Stimulated activated CD8-positive, alpha-beta memory T cell treated with anti-CD3 and anti-CD28 coated beads, Interleukin-12 subunit alpha, Interleukin-12 subunit beta, amount 100 ng/mL, for 24 hours (primary cell): ENCODE results near the gene POLR1C.
"Not testable (repeated sequence)": the region's sequence is repeated elsewhere in the genome, so short reads cannot be mapped to it uniquely, and the experiment has no call there.

Source experiments
- DNase-seq: peaks from one replicate; pipeline ENCODE4 v3.0.0-alpha.2; 2020; ENCODE audit errors: extremely low read depth

POLR1C gene

GRCh38 chr6:43516697-43517504 is at the start of gene POLR1C, which contains the start of gene YIPF3:
Gene POLR1C (plus strand): TSS chr6:43517089. CDS start chr6:43517110, 21 bp downstream.
Gene YIPF3 (minus strand): TSS chr6:43516926. CDS start chr6:43516807, 119 bp downstream.
- peak; percentile 94 for DNase-seq

GRCh38 chr6:43467265-43467664 is 49.6 kb upstream of the POLR1C start:
- DNase-seq, result not testable (repeated sequence)

GRCh38 chr6:43467752-43468151 is 49.1 kb upstream of the POLR1C start:
- no peak for DNase-seq

GRCh38 chr6:43468240-43468639 is 48.6 kb upstream of the POLR1C start:
- DNase-seq, result no peak

- no peak for DNase-seq
These were observed 47.9 kb upstream of the POLR1C start for GRCh38 chr6:43468748-43469681.

- DNase-seq, result no peak
These were observed 46.9 kb upstream of the POLR1C start for GRCh38 chr6:43469947-43470346.

GRCh38 chr6:43471399-43471798 is 45.5 kb upstream of the POLR1C start:
- no peak for DNase-seq

- DNase-seq, result no peak
These were observed 44.4 kb upstream of the POLR1C start for GRCh38 chr6:43472515-43472914.

GRCh38 chr6:43475516-43475915 is 41.4 kb upstream of the POLR1C start:
- DNase-seq, result no peak

GRCh38 chr6:43476746-43477145 is 40.1 kb upstream of the POLR1C start:
- DNase-seq, result no peak

- DNase-seq, result peak; percentile 93
These were observed 39.5 kb upstream of the POLR1C start, which contains the start of gene TJAP1 for GRCh38 chr6:43477235-43478007. Gene TJAP1 (plus strand): TSS chr6:43477570. CDS start chr6:43499002, 21,432 bp downstream.

GRCh38 chr6:43478008-43478372 is 38.9 kb upstream of the POLR1C start:
- no peak for DNase-seq

GRCh38 chr6:43481075-43481474 is 35.8 kb upstream of the POLR1C start:
- DNase-seq, result no peak

GRCh38 chr6:43481591-43482236 is 35.2 kb upstream of the POLR1C start:
- no peak for DNase-seq

- no peak for DNase-seq
These were observed 28.1 kb upstream of the POLR1C start for GRCh38 chr6:43488667-43489276.

- DNase-seq, result no peak
These were observed 27.4 kb upstream of the POLR1C start for GRCh38 chr6:43489277-43490072.

- no peak for DNase-seq
These were observed 26.4 kb upstream of the POLR1C start for GRCh38 chr6:43490523-43490939.

- no peak for DNase-seq
These were observed 24.9 kb upstream of the POLR1C start for GRCh38 chr6:43491750-43492661.

- no peak for DNase-seq
These were observed 24.2 kb upstream of the POLR1C start for GRCh38 chr6:43492673-43493072.
